ENCODE data around the gene MMP14. TPM values are rescaled to one million over a fixed set of nuclear protein-coding genes. Genes with fewer than 3 reads are reported as not detected.

MMP14 gene
- total and polyA plus RNA-seq, 2 of the 13 experiments (the other 11 are each of a cell fraction or from before 2014, with no cell fraction given) = 5.2 to 9.8 TPM

DNA sequence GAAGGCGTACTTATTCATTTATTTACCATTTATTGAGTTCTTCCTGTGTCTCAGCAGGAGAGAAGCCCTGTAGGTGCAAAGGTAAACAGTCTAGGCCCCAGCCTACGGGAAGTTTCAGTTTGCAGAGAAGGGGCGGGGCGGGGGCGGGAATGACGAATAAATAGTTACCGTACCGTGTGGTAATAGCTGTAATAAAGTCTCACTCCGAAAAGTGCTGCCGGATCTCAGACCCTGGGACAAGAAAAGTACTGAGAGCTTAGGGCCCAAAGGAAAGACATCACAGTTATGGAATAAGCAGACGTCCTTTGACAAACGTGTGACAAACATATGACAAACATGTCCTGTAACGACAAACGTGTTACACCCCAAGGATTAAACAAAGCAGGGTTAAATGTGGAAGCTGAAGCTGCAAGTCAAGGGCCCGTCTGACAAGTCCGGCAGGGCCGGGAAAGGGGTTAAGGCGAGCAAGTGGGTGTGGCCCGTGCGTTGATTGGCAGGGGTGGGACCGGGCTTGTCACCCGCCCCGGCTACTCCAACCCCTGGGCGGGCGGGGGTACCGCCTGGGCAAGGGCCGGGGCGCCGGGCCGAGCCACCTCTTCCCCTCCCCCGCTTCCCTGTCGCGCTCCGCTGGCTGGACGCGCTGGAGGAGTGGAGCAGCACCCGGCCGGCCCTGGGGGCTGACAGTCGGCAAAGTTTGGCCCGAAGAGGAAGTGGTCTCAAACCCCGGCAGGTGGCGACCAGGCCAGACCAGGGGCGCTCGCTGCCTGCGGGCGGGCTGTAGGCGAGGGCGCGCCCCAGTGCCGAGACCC, 35.0 kb downstream of the MMP14 start, which contains the start of gene LRP10 (continued):
- TF ChIP-seq, protein P1, sequence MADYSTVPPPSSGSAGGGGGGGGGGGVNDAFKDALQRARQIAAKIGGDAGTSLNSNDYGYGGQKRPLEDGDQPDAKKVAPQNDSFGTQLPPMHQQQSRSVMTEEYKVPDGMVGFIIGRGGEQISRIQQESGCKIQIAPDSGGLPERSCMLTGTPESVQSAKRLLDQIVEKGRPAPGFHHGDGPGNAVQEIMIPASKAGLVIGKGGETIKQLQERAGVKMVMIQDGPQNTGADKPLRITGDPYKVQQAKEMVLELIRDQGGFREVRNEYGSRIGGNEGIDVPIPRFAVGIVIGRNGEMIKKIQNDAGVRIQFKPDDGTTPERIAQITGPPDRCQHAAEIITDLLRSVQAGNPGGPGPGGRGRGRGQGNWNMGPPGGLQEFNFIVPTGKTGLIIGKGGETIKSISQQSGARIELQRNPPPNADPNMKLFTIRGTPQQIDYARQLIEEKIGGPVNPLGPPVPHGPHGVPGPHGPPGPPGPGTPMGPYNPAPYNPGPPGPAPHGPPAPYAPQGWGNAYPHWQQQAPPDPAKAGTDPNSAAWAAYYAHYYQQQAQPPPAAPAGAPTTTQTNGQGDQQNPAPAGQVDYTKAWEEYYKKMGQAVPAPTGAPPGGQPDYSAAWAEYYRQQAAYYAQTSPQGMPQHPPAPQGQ (CRISPR knock-in tag; IDR thresholded peaks at IDR 0.05; ENCODE audit: borderline replicate concordance) = peak; percentile 97; the same call in 1 of the 2 replicates
- TF ChIP-seq TOPORS (CRISPR knock-in tag; IDR thresholded peaks at IDR 0.05) (peak; percentile 57; the same call in 1 of the 2 replicates), ZNF615 (CRISPR knock-in tag; IDR thresholded peaks at IDR 0.05; ENCODE audit: borderline replicate concordance) (peak; percentile 39; the same call in 1 of the 2 replicates), ISL2 (CRISPR knock-in tag; IDR thresholded peaks at IDR 0.05) (peak; percentile 68), ZNF446 (CRISPR knock-in tag; IDR thresholded peaks at IDR 0.05) (peak; percentile 96), PTBP1 (IDR thresholded peaks at IDR 0.05; ENCODE audit: low read depth, low read length, poor library complexity, severe bottlenecking) (no peak), PHF20 (CRISPR knock-in tag; IDR thresholded peaks at IDR 0.05) (peak; percentile 79), NFKB2 (CRISPR knock-in tag; IDR thresholded peaks at IDR 0.05; ENCODE audit: borderline replicate concordance) (peak; percentile 97)
- TF ChIP-seq, protein P2, sequence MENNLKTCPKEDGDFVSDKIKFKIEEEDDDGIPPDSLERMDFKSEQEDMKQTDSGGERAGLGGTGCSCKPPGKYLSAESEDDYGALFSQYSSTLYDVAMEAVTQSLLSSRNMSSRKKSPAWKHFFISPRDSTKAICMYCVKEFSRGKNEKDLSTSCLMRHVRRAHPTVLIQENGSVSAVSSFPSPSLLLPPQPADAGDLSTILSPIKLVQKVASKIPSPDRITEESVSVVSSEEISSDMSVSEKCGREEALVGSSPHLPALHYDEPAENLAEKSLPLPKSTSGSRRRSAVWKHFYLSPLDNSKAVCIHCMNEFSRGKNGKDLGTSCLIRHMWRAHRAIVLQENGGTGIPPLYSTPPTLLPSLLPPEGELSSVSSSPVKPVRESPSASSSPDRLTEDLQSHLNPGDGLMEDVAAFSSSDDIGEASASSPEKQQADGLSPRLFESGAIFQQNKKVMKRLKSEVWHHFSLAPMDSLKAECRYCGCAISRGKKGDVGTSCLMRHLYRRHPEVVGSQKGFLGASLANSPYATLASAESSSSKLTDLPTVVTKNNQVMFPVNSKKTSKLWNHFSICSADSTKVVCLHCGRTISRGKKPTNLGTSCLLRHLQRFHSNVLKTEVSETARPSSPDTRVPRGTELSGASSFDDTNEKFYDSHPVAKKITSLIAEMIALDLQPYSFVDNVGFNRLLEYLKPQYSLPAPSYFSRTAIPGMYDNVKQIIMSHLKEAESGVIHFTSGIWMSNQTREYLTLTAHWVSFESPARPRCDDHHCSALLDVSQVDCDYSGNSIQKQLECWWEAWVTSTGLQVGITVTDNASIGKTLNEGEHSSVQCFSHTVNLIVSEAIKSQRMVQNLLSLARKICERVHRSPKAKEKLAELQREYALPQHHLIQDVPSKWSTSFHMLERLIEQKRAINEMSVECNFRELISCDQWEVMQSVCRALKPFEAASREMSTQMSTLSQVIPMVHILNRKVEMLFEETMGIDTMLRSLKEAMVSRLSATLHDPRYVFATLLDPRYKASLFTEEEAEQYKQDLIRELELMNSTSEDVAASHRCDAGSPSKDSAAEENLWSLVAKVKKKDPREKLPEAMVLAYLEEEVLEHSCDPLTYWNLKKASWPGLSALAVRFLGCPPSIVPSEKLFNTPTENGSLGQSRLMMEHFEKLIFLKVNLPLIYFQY (CRISPR knock-in tag; IDR thresholded peaks at IDR 0.05; ENCODE audit: borderline replicate concordance) = peak; percentile 98
- TF ChIP-seq, protein P3, sequence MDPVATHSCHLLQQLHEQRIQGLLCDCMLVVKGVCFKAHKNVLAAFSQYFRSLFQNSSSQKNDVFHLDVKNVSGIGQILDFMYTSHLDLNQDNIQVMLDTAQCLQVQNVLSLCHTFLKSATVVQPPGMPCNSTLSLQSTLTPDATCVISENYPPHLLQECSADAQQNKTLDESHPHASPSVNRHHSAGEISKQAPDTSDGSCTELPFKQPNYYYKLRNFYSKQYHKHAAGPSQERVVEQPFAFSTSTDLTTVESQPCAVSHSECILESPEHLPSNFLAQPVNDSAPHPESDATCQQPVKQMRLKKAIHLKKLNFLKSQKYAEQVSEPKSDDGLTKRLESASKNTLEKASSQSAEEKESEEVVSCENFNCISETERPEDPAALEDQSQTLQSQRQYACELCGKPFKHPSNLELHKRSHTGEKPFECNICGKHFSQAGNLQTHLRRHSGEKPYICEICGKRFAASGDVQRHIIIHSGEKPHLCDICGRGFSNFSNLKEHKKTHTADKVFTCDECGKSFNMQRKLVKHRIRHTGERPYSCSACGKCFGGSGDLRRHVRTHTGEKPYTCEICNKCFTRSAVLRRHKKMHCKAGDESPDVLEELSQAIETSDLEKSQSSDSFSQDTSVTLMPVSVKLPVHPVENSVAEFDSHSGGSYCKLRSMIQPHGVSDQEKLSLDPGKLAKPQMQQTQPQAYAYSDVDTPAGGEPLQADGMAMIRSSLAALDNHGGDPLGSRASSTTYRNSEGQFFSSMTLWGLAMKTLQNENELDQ (CRISPR knock-in tag; IDR thresholded peaks at IDR 0.05; ENCODE audit: borderline replicate concordance) = no peak
- TF ChIP-seq, protein P4, sequence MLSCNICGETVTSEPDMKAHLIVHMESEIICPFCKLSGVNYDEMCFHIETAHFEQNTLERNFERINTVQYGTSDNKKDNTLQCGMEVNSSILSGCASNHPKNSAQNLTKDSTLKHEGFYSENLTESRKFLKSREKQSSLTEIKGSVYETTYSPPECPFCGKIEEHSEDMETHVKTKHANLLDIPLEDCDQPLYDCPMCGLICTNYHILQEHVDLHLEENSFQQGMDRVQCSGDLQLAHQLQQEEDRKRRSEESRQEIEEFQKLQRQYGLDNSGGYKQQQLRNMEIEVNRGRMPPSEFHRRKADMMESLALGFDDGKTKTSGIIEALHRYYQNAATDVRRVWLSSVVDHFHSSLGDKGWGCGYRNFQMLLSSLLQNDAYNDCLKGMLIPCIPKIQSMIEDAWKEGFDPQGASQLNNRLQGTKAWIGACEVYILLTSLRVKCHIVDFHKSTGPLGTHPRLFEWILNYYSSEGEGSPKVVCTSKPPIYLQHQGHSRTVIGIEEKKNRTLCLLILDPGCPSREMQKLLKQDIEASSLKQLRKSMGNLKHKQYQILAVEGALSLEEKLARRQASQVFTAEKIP (CRISPR knock-in tag; IDR thresholded peaks at IDR 0.05; ENCODE audit: borderline replicate concordance) = no peak
- TF ChIP-seq, protein P5, sequence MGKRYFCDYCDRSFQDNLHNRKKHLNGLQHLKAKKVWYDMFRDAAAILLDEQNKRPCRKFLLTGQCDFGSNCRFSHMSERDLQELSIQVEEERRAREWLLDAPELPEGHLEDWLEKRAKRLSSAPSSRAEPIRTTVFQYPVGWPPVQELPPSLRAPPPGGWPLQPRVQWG (CRISPR knock-in tag; IDR thresholded peaks at IDR 0.05; ENCODE audit: borderline replicate concordance, low read depth) = no peak
- TF ChIP-seq, protein P6, sequence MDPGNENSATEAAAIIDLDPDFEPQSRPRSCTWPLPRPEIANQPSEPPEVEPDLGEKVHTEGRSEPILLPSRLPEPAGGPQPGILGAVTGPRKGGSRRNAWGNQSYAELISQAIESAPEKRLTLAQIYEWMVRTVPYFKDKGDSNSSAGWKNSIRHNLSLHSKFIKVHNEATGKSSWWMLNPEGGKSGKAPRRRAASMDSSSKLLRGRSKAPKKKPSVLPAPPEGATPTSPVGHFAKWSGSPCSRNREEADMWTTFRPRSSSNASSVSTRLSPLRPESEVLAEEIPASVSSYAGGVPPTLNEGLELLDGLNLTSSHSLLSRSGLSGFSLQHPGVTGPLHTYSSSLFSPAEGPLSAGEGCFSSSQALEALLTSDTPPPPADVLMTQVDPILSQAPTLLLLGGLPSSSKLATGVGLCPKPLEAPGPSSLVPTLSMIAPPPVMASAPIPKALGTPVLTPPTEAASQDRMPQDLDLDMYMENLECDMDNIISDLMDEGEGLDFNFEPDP (CRISPR knock-in tag; conservative IDR thresholded peaks at IDR 0.05) = no peak; the same call in 1 of the 2 replicates
